GM12878 (cell line): ENCODE results near the gene ABHD8. TPM values are rescaled to one million over a fixed set of nuclear protein-coding genes. Genes with fewer than 3 reads are reported as not detected.

Experiments used
- ATAC-seq: fragments of 200-7000 bp; cut with Tn5 transposase; 3 replicates; pipeline ENCODE4 v1.9.1; 2020; ENCODE audit warnings: mild to moderate bottlenecking, moderate library complexity
- BruUV-seq: library from RNA; stranded (reverse); fragments of 400-500 nt; replicated peaks from 2 replicates; lab custom pipeline; 2021; lab: Mats Ljungman, UMichigan
- CTCF ChIA-PET: fragments of 300-600 bp; sonication (Branson Sonifier 250); formaldehyde crosslinking; extraction: SDS; loops from one replicate; lab custom pipeline; 2021; ENCODE audit warnings: inconsistent platforms; lab: Yijun Ruan, JAX
- POLR2A ChIA-PET: fragments of 350-600 bp; formaldehyde crosslinking; extraction: SDS; loops from one replicate; lab custom pipeline; 2021; ENCODE audit warnings: inconsistent platforms; lab: Charles Lee
- RAD21 ChIA-PET: fragments of 300-600 bp; sonication (Branson Sonifier 250); formaldehyde crosslinking; loops from one replicate; lab custom pipeline; 2023; ENCODE audit warnings: antibody characterized with exemption; ENCODE audit not compliant: unreplicated experiment; lab: Charles Lee
- SMC1A ChIA-PET: fragments of 300-600 bp; sonication (Branson Sonifier 250); formaldehyde crosslinking; loops from one replicate; lab custom pipeline; 2023; ENCODE audit not compliant: unreplicated experiment, uncharacterized antibody; lab: Charles Lee
- DNase-seq: peaks from one replicate; pipeline ENCODE4 v3.0.0-alpha.2; 2011; ENCODE audit warnings: low read depth, low spot score
- FAIRE-seq: peaks from 3 replicates; lab custom pipeline; 2011; peaks lifted over from hg19 to GRCh38; lab: Jason Lieb, UNC
- H2AFZ ChIP-seq: 2 replicates; pipeline ENCODE4 v1.6.0; 2011; ENCODE audit warnings: low read depth, low read length, control low read depth; ENCODE audit not compliant: control insufficient read depth
- H3K27ac ChIP-seq: 2 replicates; pipeline ENCODE4 v1.5.1; 2011; ENCODE audit warnings: control low read depth; ENCODE audit not compliant: control insufficient read depth, insufficient read depth
- H3K27me3 ChIP-seq, 2 experiments: replicated peaks in 1 of 2; 2 replicates each; pipeline versions ENCODE4 v1.6.0 to v1.6.1; 2011; ENCODE audit warnings: low read length in 1 of 2; ENCODE audit not compliant: control insufficient read depth in 2 of 2, insufficient read depth in 2 of 2
- H3K36me3 ChIP-seq, 2 experiments: 2 replicates each; pipeline ENCODE4 v1.5.1; 2011; ENCODE audit warnings: low read length in 1 of 2; ENCODE audit not compliant: control insufficient read depth in 2 of 2, insufficient read depth in 2 of 2
- H3K4me1 ChIP-seq: 2 replicates; pipeline ENCODE4 v1.6.1; 2011; ENCODE audit warnings: mild to moderate bottlenecking, low read length, moderate library complexity, mixed read lengths; ENCODE audit not compliant: control insufficient read depth, insufficient read depth
- H3K4me2 ChIP-seq: 2 replicates; pipeline ENCODE4 v1.6.0; 2011; ENCODE audit warnings: control low read depth; ENCODE audit not compliant: control insufficient read depth, insufficient read depth
- H3K4me3 ChIP-seq: fragments of 200-600 bp; sonication (generic); 2 replicates; pipeline ENCODE4 v1.5.1; 2016
- H3K79me2 ChIP-seq: 2 replicates; pipeline ENCODE4 v1.6.0; 2011; ENCODE audit warnings: low read length; ENCODE audit not compliant: control insufficient read depth, insufficient read depth
- H3K9ac ChIP-seq: 2 replicates; pipeline ENCODE4 v1.8.0; 2011; ENCODE audit warnings: low read length, control low read depth, mixed read lengths; ENCODE audit not compliant: control insufficient read depth, insufficient read depth
- H3K9me3 ChIP-seq: replicated peaks from 3 replicates; pipeline ENCODE4 v1.5.1; 2011; ENCODE audit warnings: mild to moderate bottlenecking, low read length; ENCODE audit not compliant: control insufficient read depth, insufficient read depth
- H4K20me1 ChIP-seq: 2 replicates; pipeline ENCODE4 v1.6.0; 2011; ENCODE audit not compliant: control insufficient read depth, insufficient read depth
- ASH2L ChIP-seq: fragments of 300-600, 200-600 bp; sonication (generic); IDR thresholded peaks from 2 replicates; pipeline ENCODE4 v1.6.1; 2017; ENCODE audit warnings: low read depth, mild to moderate bottlenecking, borderline replicate concordance
- BRCA1 ChIP-seq: IDR thresholded peaks from 2 replicates; pipeline ENCODE4 v1.6.1; 2011; ENCODE audit warnings: low read depth, low read length, improper control_type of control experiment
- CBX5 ChIP-seq: sonication (generic); IDR thresholded peaks from 2 replicates; pipeline ENCODE4 v1.6.1; 2016; ENCODE audit warnings: low read depth, moderate library complexity, mild to moderate bottlenecking, inconsistent platforms
- EED ChIP-seq: sonication (generic); IDR thresholded peaks from 2 replicates; pipeline ENCODE4 v1.6.1; 2016; ENCODE audit warnings: antibody characterized with exemption, low read depth
- PAX8 ChIP-seq: fragments of 450-650 bp; IDR thresholded peaks from 2 replicates; pipeline ENCODE4 v1.6.1; 2017; ENCODE audit warnings: mild to moderate bottlenecking, moderate library complexity
- SMAD5 ChIP-seq: IDR thresholded peaks from 2 replicates; pipeline ENCODE4 v1.6.1; 2016; ENCODE audit warnings: antibody characterized with exemption, low read depth
- ZNF622 ChIP-seq: fragments of 450-650 bp; IDR thresholded peaks from 2 replicates; pipeline ENCODE4 v1.6.1; 2017; ENCODE audit warnings: mild to moderate bottlenecking, inconsistent platforms
- WGBS: methylation state at CpG from one replicate; pipeline ENCODE4 v1.1.6; 2016; ENCODE audit warnings: low lambda C conversion rate; ENCODE audit not compliant: insufficient replicate concordance, insufficient coverage; ENCODE audit errors: missing lambda C conversion rate; 5-methylcytosine and 5-hydroxymethylcytosine counted together
- in situ Hi-C: fragments of 300-500 bp; cut with MboI; formaldehyde crosslinking; loops from 9 replicates; pipeline ENCODE4 v1.14.3; 2018; ENCODE audit warnings: mixed read lengths
- intact Hi-C: fragments of 100-400 bp; cut with micrococcal nuclease; formaldehyde crosslinking; loops from one replicate; pipeline ENCODE4 v1.14.2; 2022; ENCODE audit not compliant: unreplicated experiment
- polyA plus RNA-seq, 11 experiments: library from polyadenylated mRNA; depleted of rRNA in 4 of 11; unstranded in 6 of 11; stranded (reverse) in 5 of 11; fragments of >200 nt; fragmentation: Nextera tagmentation in 4 of 11; fragmentation: Illumina TruSeq in 1 of 11; extraction: Ambion mirVana in 4 of 11; extraction: Trizol in 1 of 11; gene quantifications; 1 replicate in 1 of 11; 2 replicates in 10 of 11; pipeline versions ENCODE4 v1.2.1 to v1.2.3, GENCODE V29; 2011 to 2016; ENCODE audit warnings: inconsistent platforms in 2 of 11, missing spikeins in 2 of 11, low read depth in 1 of 11
- total RNA-seq, 4 experiments: library from RNA; depleted of rRNA in 3 of 4; stranded (reverse); fragments of >200 nt in 3 of 4; fragmentation: Illumina TruSeq in 1 of 4; extraction: Trizol in 1 of 4; gene quantifications; 2 replicates each; pipeline versions ENCODE4 v1.2.1 to v1.2.3, GENCODE V29; 2013 to 2021
- TF ChIP-seq, protein P1 (sequence below), 3 experiments: IDR thresholded peaks in 2 of 3; conservative IDR thresholded peaks in 1 of 3; 2 replicates each; pipeline ENCODE4 v1.5.1; 2011; ENCODE audit warnings: low read depth in 3 of 3, low read length in 3 of 3, mild to moderate bottlenecking in 3 of 3, control low read depth in 2 of 3, moderate library complexity in 2 of 3, inconsistent platforms in 1 of 3, mixed read lengths in 1 of 3; ENCODE audit not compliant: control insufficient read depth in 2 of 3, insufficient read depth in 1 of 3; ENCODE audit errors: extremely low read depth in 1 of 3
- TF ChIP-seq, protein P2 (sequence below): fragments of 450-650 bp; IDR thresholded peaks from 2 replicates; pipeline ENCODE4 v1.6.1; 2017; ENCODE audit warnings: mild to moderate bottlenecking, moderate library complexity

ABHD8 gene
- total and polyA plus RNA-seq, 10 of the 15 experiments (the other 5 are each of a cell fraction or from before 2014, with no cell fraction given) = 0.03 to 12.5 (median 6.0) TPM

DNA sequence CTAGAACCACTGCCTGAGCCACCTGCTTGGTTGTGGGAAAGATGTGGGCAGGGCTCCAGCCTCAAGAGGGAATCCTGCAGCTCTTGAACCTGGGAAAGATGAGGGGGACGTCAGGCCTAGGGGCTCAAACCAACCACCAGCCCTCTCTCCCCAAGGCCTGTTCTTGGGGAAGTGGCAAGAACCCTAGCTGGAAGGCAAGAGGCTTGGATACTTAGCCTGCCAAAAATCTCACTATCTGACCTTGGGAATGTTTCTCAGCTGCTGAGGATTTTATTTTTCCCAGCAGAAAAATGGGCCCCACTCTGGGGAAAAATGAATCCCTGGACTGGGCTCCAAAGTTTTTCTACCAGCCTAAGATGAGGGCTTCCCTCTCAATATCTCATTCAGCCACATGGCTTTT is 43.3 kb downstream of the ABHD8 start:
- intact Hi-C loops = loop anchor here (5.0 to 10.0 kb wide), 2 partner anchors 193 to 485 kb away; no protein-coding TSS in a partner anchor
- H3K4me2 ChIP-seq = no peak overlapping the region
- RAD21 ChIA-PET = interaction anchor here (0.6 to 2.3 kb wide), 6 partner anchors 9 to 54 kb away, joined by 3 to 12 read pairs (median 3); partner anchors contain the start of gene ANKLE1
- no peak for FAIRE-seq
- in situ Hi-C loops = no loop called here
- H4K20me1 ChIP-seq = no peaks in the 10 kb centered on the region
- no peak for ATAC-seq
- no peak for TF ChIP-seq SMAD5
- no peak for TF ChIP-seq ASH2L
- H3K9ac ChIP-seq = no peak overlapping the region
- 37% methylated on average over 1 of the region's 1 CpG for WGBS
- no peaks in the 10 kb centered on the region; the same call in 2 of the 3 replicates for H3K9me3 ChIP-seq
- DNase-seq = no peak
- H3K79me2 ChIP-seq = no peaks in the 10 kb centered on the region
- POLR2A ChIA-PET = no interaction called here
- no peak overlapping the region for H2AFZ ChIP-seq
- SMC1A ChIA-PET = interaction anchor here (0.6 to 1.8 kb wide), 9 partner anchors 13 to 194 kb away, joined by 3 to 7 read pairs (median 4); partner anchors contain the start of genes ABHD8, ANKLE1 and USE1
- H3K27ac ChIP-seq = no peak overlapping the region
- CTCF ChIA-PET = interaction anchor here (0.6 to 10.5 kb wide), 18 partner anchors 11 to 257 kb away, joined by 3 to 120 read pairs (median 4); partner anchors contain the start of genes ANKLE1, MRPL34 and USE1
- peaks cover 7% of the 10 kb centered on the region for H3K4me1 ChIP-seq
- H3K36me3 ChIP-seq = no peaks in the 10 kb centered on the region
- BruUV-seq = no TSS peak
- H3K4me3 ChIP-seq = no peak overlapping the region
- no peaks in the 10 kb centered on the region for H3K27me3 ChIP-seq

DNA sequence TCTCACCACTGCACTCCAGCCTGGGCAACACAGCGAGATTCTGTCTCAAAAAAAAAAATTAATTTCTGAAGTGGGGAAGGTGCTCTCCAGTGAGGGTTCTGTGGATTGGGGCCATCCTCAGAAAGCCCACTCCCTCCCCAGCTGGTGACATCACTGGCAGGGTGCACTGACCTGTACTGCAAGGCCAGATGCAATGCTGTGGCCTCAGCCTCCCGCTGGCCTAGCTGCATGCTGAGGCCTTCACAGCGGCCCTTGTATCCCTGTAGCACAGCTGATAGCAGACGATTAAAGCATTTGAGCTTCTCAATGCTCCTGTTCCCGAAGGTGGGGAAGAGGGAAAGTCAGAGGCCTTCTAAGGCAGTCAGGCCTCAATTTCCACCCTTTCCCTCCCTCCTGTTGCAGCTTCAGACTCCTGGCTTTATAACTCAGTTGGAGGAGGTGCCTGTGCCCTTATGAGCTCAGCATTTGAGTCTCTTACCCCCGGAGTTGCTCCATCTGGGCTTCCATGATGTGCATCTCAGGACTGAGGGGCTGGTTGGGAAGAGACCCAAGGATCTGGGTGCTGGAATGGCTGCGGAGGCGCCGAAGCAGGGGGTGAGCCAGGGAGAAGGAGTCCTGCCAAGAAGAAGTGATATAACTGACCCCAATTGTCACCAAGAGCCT is 44.0 kb downstream of the ABHD8 start:
- ChIA-PET RAD21 (interaction anchor here (0.6 to 2.3 kb wide), 3 partner anchors 21 to 26 kb away, joined by 3 to 12 read pairs (median 4); partner anchors contain the start of gene ANKLE1), POLR2A (interaction anchor here (0.6 to 0.7 kb wide), 3 partner anchors 25 to 576 kb away, joined by 3 to 5 read pairs (median 3); no protein-coding TSS in a partner anchor), SMC1A (interaction anchor here (0.6 to 1.8 kb wide), 6 partner anchors 12 to 147 kb away, joined by 3 to 7 read pairs (median 4); partner anchors contain the start of genes ANKLE1 and USE1), CTCF (interaction anchor here (0.6 to 10.5 kb wide), 17 partner anchors 8 to 256 kb away, joined by 3 to 120 read pairs (median 4); partner anchors contain the start of genes ANKLE1, BABAM1 and USE1)
- DNase-seq (no peak), FAIRE-seq (no peak), ATAC-seq (no peak)
- 69% methylated on average over 9 of the region's 9 CpGs for WGBS
- Histone ChIP-seq H3K4me2 (no peak overlapping the region), H3K36me3 (no peaks in the 10 kb centered on the region), H3K4me3 (no peak overlapping the region), H3K9me3 (no peaks in the 10 kb centered on the region; the same call in 2 of the 3 replicates), H3K9ac (no peak overlapping the region), H3K27ac (no peak overlapping the region), H2AFZ (no peak overlapping the region), H3K79me2 (no peaks in the 10 kb centered on the region), H3K4me1 (peaks cover 2% of the 10 kb centered on the region; the same call in 1 of the 2 replicates), H4K20me1 (no peaks in the 10 kb centered on the region), H3K27me3 (no peaks in the 10 kb centered on the region)
- in situ Hi-C loops = no loop called here
- intact Hi-C loops = no loop called here
- BruUV-seq = no TSS peak
- TF ChIP-seq, protein P1, sequence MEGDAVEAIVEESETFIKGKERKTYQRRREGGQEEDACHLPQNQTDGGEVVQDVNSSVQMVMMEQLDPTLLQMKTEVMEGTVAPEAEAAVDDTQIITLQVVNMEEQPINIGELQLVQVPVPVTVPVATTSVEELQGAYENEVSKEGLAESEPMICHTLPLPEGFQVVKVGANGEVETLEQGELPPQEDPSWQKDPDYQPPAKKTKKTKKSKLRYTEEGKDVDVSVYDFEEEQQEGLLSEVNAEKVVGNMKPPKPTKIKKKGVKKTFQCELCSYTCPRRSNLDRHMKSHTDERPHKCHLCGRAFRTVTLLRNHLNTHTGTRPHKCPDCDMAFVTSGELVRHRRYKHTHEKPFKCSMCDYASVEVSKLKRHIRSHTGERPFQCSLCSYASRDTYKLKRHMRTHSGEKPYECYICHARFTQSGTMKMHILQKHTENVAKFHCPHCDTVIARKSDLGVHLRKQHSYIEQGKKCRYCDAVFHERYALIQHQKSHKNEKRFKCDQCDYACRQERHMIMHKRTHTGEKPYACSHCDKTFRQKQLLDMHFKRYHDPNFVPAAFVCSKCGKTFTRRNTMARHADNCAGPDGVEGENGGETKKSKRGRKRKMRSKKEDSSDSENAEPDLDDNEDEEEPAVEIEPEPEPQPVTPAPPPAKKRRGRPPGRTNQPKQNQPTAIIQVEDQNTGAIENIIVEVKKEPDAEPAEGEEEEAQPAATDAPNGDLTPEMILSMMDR (IDR thresholded peaks at IDR 0.05 in 2 of 3, conservative IDR thresholded peaks at IDR 0.05 in 1 of 3; ENCODE audit: control insufficient read depth in 2 of 3, extremely low read depth in 1 of 3, insufficient read depth in 1 of 3, low read depth in 3 of 3, low read length in 3 of 3) = no peak
- TF ChIP-seq CBX5 (no peak), ZNF622 (no peak), PAX8 (no peak), EED (no peak), BRCA1 (no peak)
- TF ChIP-seq, protein P2, sequence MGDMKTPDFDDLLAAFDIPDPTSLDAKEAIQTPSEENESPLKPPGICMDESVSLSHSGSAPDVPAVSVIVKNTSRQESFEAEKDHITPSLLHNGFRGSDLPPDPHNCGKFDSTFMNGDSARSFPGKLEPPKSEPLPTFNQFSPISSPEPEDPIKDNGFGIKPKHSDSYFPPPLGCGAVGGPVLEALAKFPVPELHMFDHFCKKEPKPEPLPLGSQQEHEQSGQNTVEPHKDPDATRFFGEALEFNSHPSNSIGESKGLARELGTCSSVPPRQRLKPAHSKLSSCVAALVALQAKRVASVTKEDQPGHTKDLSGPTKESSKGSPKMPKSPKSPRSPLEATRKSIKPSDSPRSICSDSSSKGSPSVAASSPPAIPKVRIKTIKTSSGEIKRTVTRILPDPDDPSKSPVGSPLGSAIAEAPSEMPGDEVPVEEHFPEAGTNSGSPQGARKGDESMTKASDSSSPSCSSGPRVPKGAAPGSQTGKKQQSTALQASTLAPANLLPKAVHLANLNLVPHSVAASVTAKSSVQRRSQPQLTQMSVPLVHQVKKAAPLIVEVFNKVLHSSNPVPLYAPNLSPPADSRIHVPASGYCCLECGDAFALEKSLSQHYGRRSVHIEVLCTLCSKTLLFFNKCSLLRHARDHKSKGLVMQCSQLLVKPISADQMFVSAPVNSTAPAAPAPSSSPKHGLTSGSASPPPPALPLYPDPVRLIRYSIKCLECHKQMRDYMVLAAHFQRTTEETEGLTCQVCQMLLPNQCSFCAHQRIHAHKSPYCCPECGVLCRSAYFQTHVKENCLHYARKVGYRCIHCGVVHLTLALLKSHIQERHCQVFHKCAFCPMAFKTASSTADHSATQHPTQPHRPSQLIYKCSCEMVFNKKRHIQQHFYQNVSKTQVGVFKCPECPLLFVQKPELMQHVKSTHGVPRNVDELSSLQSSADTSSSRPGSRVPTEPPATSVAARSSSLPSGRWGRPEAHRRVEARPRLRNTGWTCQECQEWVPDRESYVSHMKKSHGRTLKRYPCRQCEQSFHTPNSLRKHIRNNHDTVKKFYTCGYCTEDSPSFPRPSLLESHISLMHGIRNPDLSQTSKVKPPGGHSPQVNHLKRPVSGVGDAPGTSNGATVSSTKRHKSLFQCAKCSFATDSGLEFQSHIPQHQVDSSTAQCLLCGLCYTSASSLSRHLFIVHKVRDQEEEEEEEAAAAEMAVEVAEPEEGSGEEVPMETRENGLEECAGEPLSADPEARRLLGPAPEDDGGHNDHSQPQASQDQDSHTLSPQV = no peak
